Thyroid gland (tissue), 4 donors: ENCODE measurements around the gene TMEM254. TPM values are rescaled to one million over a fixed set of nuclear protein-coding genes. Genes with fewer than 3 reads are reported as not detected.
A peak's percentile ranks its signal among the peaks of the same experiment; 100 is the strongest.

Source experiments
- DNase-seq, 2 donors: peaks; one replicate each; pipeline ENCODE4 v3.0.0-alpha.2; 2019
- H3K27ac ChIP-seq, 3 donors: fragments of 200-600 bp; sonication (generic); 1 replicate in 2 of 3; 2 replicates in 1 of 3; pipeline ENCODE4 v1.5.1; 2016 to 2019; ENCODE audit warnings: mild to moderate bottlenecking in 1 of 3, moderate library complexity in 1 of 3
- H3K27me3 ChIP-seq: fragments of 200-600 bp; sonication (generic); one replicate; pipeline ENCODE4 v1.5.1; 2019
- H3K36me3 ChIP-seq, 2 donors: fragments of 200-600 bp; sonication (generic); one replicate each; pipeline ENCODE4 v1.5.1; 2016 to 2019
- H3K4me1 ChIP-seq, 2 donors: fragments of 200-600 bp; sonication (generic); one replicate each; pipeline ENCODE4 v1.5.1; 2017 to 2019
- H3K4me3 ChIP-seq, 3 donors: fragments of 200-600 bp; sonication (generic); replicated peaks in 1 of 3; 1 replicate in 2 of 3; 2 replicates in 1 of 3; pipeline ENCODE4 v1.5.1; 2016; ENCODE audit warnings: mild to moderate bottlenecking in 1 of 3
- H3K9me3 ChIP-seq: fragments of 200-600 bp; sonication (generic); one replicate; pipeline ENCODE4 v1.5.1; 2017
- CTCF ChIP-seq, 6 experiments: fragments of 200-600 bp in 3 of 6; fragments of 450-650 bp in 3 of 6; sonication (generic) in 3 of 6; IDR thresholded peaks; one replicate each; pipeline ENCODE4 v1.5.1; 2016 to 2019; ENCODE audit warnings: antibody characterized with exemption in 6 of 6, mild to moderate bottlenecking in 2 of 6, inconsistent platforms in 1 of 6, moderate library complexity in 1 of 6
- POLR2A ChIP-seq, 2 donors: fragments of 450-650 bp; IDR thresholded peaks; one replicate each; pipeline ENCODE4 v1.6.1; 2017; ENCODE audit warnings: antibody characterized with exemption in 2 of 2, mild to moderate bottlenecking in 2 of 2, moderate library complexity in 1 of 2
- WGBS, 2 donors: methylation state at CpG; one replicate each; pipeline ENCODE4 v1.1.5; 2017; 5-methylcytosine and 5-hydroxymethylcytosine counted together
- intact Hi-C: fragments of 100-400 bp; cut with DNase I; formaldehyde crosslinking; loops from one replicate; pipeline ENCODE4 v1.15.1; 2023
- total RNA-seq, 4 donors: library from RNA; depleted of rRNA; stranded (reverse); fragments of >200 nt; gene quantifications; one replicate each; pipeline ENCODE4 v1.2.3, GENCODE V29; 2016

TMEM254 gene
- total RNA-seq, 4 donors from 2014 or later: 12.2 to 25.0 (median 19.8) TPM

- Histone ChIP-seq H3K27me3 (no peaks in the 10 kb centered on the region), H3K27ac (no peak overlapping the region), H3K4me3 (no peak overlapping the region), H3K4me1 (no peaks in the 10 kb centered on the region), H3K9me3 (no peaks in the 10 kb centered on the region), H3K36me3 (no peaks in the 10 kb centered on the region)
- no peak for DNase-seq
- intact Hi-C loops: no loop called here
- TF ChIP-seq CTCF (IDR thresholded peaks at IDR 0.05) (no peak), POLR2A (IDR thresholded peaks at IDR 0.05) (no peak)
- WGBS, 2 donors: 64 to 68% methylated on average over 2 of the region's 2 CpGs
Observed at GRCh38 chr10:80068270-80068669, 10.2 kb upstream of the TMEM254 start.

DNA sequence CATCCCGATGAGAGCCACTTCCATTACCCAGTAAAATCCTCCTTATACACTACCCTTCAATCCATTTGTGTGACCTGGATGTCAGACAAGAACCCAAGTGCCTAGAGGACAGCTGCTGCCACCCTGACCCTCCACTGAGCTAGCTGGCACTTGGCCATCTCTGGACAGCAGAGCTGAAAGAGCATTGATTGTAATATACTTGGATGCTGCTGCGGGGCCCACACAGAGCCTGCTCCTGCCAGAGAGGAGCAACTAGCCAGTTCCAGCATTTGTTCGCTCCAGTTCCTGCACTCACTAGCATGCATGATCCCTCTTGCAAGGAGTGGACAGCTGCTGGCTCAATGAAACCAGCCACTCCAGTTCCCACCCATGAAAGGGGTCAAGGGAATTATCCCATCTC, 8.4 kb upstream of the TMEM254 start:
- no peak overlapping the region for H3K27ac ChIP-seq
- H3K36me3 ChIP-seq: no peaks in the 10 kb centered on the region
- no peaks in the 10 kb centered on the region for H3K9me3 ChIP-seq
- no peak for TF ChIP-seq POLR2A (IDR thresholded peaks at IDR 0.05)
- no peak for TF ChIP-seq CTCF (IDR thresholded peaks at IDR 0.05)
- DNase-seq: peak in 1 of 2 donors; percentile 17
- no peak overlapping the region for H3K4me3 ChIP-seq
- H3K4me1 ChIP-seq: no peaks in the 10 kb centered on the region
- H3K27me3 ChIP-seq: no peaks in the 10 kb centered on the region
- WGBS, 2 donors: 66 to 88% methylated on average over 3 of the region's 3 CpGs
- intact Hi-C loops: no loop called here

DNA sequence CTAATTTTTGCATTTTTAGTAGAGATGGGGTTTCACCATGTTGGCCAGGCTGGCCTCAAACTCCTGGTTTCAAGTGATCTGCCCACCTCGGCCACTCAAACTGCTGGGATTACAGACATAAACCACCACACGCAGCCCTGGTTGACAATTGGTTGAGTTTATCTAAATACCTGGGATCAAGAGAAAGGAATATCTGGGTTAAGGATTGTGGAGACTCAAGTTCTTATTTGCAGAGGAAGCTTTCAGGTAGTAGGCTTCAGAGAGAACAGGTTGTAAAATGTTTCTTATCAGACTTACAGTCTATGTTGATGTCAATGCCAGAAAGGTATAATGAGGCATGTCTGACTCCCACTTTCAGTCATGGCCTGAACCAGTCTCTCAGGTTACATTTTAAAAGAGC, 5.9 kb upstream of the TMEM254 start:
- intact Hi-C loops: no loop called here
- Histone ChIP-seq H3K4me3 (no peak overlapping the region), H3K9me3 (no peaks in the 10 kb centered on the region), H3K27me3 (no peaks in the 10 kb centered on the region), H3K36me3 (no peaks in the 10 kb centered on the region), H3K4me1 (no peaks in the 10 kb centered on the region), H3K27ac (no peak overlapping the region)
- DNase-seq: no peak
- 84 to 92% methylated on average over 2 of the region's 2 CpGs for WGBS, 2 donors
- TF ChIP-seq POLR2A (IDR thresholded peaks at IDR 0.05) (no peak), CTCF (IDR thresholded peaks at IDR 0.05) (no peak)

GRCh38 chr10:80075781-80076180, 2.7 kb upstream of the TMEM254 start:
- DNase-seq: no peak
- Histone ChIP-seq H3K9me3 (no peaks in the 10 kb centered on the region), H3K27me3 (no peaks in the 10 kb centered on the region), H3K4me1 (peaks cover 5 to 7% of the 10 kb centered on the region in 2 donors), H3K27ac (no peak overlapping the region), H3K4me3 (no peak overlapping the region), H3K36me3 (no peaks in the 10 kb centered on the region)
- no peak for TF ChIP-seq POLR2A (IDR thresholded peaks at IDR 0.05)
- no peak for TF ChIP-seq CTCF (IDR thresholded peaks at IDR 0.05)
- intact Hi-C loops: no loop called here
- 89 to 100% methylated on average over 1 of the region's 1 CpG for WGBS, 2 donors

GRCh38 chr10:80077869-80078447, 507 bp upstream of the TMEM254 start:
- intact Hi-C loops: no loop called here
- Histone ChIP-seq H3K27me3 (no peaks in the 10 kb centered on the region), H3K4me1 (peaks cover 5 to 7% of the 10 kb centered on the region in 2 donors), H3K9me3 (no peaks in the 10 kb centered on the region), H3K36me3 (no peaks in the 10 kb centered on the region), H3K27ac (peak overlapping the region; percentile 88 to 93 (median 92)), H3K4me3 (peak overlapping the region; percentile 67 to 92 (median 77))
- TF ChIP-seq CTCF (IDR thresholded peaks at IDR 0.05) (no peak), POLR2A (IDR thresholded peaks at IDR 0.05) (no peak)
- peak in 1 of 2 donors; percentile 3 for DNase-seq
- 42% methylated on average over 14 of the region's 14 CpGs for WGBS, 2 donors
